NCI-H1092 treated with DMSO at 0.1 percent for 48 hours (cell line): Measurements from ENCODE around the gene TREX2.

ENCODE experiments used
- DNase-seq: peaks from one replicate; lab custom pipeline; 2025; lab: John Stamatoyannopoulos, UW

The TREX2 gene, protein sequence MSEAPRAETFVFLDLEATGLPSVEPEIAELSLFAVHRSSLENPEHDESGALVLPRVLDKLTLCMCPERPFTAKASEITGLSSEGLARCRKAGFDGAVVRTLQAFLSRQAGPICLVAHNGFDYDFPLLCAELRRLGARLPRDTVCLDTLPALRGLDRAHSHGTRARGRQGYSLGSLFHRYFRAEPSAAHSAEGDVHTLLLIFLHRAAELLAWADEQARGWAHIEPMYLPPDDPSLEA

GRCh38 chrX:153445856-153446635, at the start of gene TREX2:
TREX2 (minus strand) TSS chrX:153446056; CDS start chrX:153445430, 626 bp downstream.
- no peak for DNase-seq

GRCh38 chrX:153495362-153495751, 49.5 kb upstream of the TREX2 start:
- no peak for DNase-seq

DNA sequence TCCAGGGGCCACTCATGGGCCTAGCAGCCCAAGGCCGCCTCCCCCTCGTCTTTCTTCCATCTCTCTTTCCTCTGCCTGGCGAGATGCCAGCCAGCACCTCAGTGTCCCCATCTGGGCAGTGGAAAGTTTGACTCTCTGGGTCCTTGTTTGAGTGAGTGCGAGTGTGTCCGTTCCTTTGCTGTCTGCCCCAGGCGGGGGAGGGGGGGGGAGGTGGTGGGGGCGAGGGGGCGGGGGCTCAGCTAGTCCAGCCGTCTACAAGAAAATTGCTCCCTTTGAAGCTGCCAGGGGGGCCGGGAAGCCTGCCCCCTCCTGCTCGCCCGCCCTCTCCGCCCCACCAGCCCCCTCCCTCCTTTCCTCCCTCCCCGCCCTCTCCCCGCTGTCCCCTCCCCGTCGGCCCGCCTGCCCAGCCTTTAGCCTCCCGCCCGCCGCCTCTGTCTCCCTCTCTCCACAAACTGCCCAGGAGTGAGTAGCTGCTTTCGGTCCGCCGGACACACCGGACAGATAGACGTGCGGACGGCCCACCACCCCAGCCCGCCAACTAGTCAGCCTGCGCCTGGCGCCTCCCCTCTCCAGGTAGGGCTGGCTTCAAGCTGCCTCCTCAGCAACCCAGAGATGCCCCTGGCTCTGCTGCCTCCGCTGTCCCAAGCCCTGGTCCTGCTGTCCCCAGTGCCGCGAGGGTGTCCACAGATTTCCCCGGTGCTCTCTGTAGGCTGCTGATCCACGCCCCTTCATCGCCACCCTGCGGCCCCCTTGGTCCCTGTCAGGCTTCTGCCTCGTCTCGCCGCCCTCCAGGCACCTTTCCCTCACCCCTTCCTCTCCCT, 48.9 kb upstream of the TREX2 start, which contains the start of gene BGN:
Gene BGN, plus strand, starts transcription at position 440 of the 821 bp plus-strand sequence. CDS start 9,652 bp downstream, outside the sequence.
- DNase-seq, result peak; percentile 51

- no peak for DNase-seq
These were observed 48.2 kb upstream of the TREX2 start for GRCh38 chrX:153494061-153494460.

GRCh38 chrX:153493085-153493484, 47.2 kb upstream of the TREX2 start:
- DNase-seq, result no peak

- no peak for DNase-seq
These were observed 46.7 kb upstream of the TREX2 start for GRCh38 chrX:153492543-153492942.

- no peak for DNase-seq
These were observed 46.1 kb upstream of the TREX2 start for GRCh38 chrX:153491918-153492317.

GRCh38 chrX:153491351-153491914, 45.6 kb upstream of the TREX2 start:
- DNase-seq, result no peak

DNA sequence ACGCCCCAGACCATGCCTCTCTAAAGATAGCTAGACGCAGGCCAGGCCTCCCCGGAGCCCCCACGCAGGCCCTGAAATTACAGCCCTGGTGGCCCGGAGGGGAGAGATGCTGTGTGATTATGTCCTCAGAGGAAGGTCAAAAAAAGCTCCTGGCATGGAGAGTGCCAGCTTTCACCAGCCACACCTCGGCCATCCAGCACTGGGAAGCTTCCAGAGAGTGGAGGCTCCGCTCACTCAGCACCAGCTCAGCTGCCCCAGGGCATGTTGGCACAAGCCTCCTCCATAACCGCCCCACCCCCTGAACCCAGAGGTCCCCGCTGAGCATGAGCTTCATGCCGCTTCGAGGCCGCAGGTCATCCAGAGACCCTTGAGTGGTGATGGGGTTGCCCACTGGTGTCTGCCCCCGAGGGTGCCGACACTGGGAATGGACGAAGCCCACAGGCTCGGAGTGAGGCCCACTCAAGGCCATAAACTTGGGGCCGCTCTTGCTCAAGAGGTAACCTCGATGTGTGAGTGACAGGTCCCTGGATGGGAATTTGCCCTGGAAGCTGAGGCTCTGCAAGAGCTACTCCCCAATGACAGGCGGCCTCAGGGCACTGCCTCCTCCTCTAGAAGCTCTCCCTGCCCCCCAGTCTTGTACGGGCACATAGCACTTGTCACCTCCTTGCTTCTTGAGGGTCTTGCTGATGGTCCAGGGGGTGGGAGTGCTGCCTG, 44.5 kb upstream of the TREX2 start:
- DNase-seq, result no peak

- no peak for DNase-seq
These were observed 42.5 kb upstream of the TREX2 start for GRCh38 chrX:153488231-153488914.

GRCh38 chrX:153487590-153488071, 41.8 kb upstream of the TREX2 start:
- DNase-seq, result no peak

DNA sequence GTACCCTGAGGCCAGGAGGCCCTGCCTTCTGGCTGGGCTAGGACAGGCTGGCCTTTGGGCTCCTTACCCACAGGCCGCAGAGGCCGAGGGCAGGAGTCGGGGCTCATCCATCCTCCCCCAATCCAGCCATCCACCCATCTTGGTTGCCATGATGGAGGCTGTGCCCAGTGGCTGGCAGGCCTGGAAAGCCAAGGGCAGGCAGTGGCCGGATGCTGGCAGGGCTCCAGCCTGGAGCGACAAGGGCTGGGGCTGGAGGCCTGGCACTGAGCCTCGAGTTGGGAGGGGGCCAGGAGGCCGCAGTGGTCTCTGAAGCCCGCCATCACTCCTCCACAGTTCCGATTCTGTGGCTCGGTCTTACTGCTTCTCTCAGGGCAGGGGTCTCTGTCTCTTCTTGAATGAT, 40.3 kb upstream of the TREX2 start:
- peak; percentile 20 for DNase-seq

GRCh38 chrX:153485396-153486080, 39.7 kb upstream of the TREX2 start:
- DNase-seq, result no peak

GRCh38 chrX:153482376-153483015, 36.6 kb upstream of the TREX2 start:
- no peak for DNase-seq

- DNase-seq, result no peak
These were observed 35.2 kb upstream of the TREX2 start for GRCh38 chrX:153481043-153481442.

GRCh38 chrX:153478746-153479145, 32.9 kb upstream of the TREX2 start:
- no peak for DNase-seq

GRCh38 chrX:153477901-153478300, 32.0 kb upstream of the TREX2 start:
- DNase-seq, result no peak

DNA sequence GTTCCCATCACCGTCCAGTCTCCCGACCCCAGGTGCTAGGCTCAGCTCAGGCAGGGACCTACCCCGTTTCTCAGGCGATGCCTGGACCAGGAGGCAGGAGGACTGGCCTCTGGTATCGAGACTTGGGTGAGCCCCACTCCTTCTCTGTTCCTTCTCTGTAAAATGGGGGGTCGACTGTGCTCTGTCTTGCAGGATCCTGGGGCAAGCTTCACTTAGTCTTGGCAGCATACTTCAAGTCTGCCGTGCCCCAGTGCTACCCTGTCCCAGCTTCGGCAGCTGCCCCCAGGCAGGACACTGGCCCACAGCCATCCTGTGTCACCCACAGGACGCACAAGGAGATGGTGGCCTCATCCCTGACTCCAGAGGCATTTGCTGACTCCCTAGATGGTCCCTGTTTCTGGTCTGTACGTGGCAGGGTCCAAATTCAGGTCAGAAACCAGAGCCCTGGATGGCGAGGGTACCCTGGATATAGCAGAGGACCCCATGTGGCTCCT, 31.6 kb upstream of the TREX2 start:
- no peak for DNase-seq

GRCh38 chrX:153476666-153477363, 31.0 kb upstream of the TREX2 start:
- DNase-seq, result no peak
